ENCODE measurements around the gene CGB1.

CGB1 gene

GRCh38 chr19:48997972-48998371, 38.7 kb downstream of the CGB1 start:
- peak in 2 of 3 donors; percentile 55 to 63 for DNase-seq
- no peak overlapping the region for H3K4me3 ChIP-seq (ENCODE audit: control insufficient read depth in 1 of 7, extremely low read depth in 1 of 7, insufficient read depth in 4 of 7, low read depth in 2 of 7, low read length in 6 of 7)
- 83% methylated on average over 3 of the region's 5 CpGs for WGBS (ENCODE audit: insufficient coverage)
- ChIA-PET POLR2A (no interaction called here), CTCF (interaction anchor here (0.7 to 1.5 kb wide), 5 partner anchors 12 to 76 kb away, joined by 3 to 6 read pairs (median 4); partner anchors contain the start of gene LHB)
- no peaks in the 10 kb centered on the region for H3K27me3 ChIP-seq (replicated peaks in 2 of 5; ENCODE audit: control insufficient read depth in 4 of 5, insufficient read depth in 5 of 5, low read length in 4 of 5)
- peaks cover 0 to 23% (median 13%) of the 10 kb centered on the region in 4 experiments for H3K36me3 ChIP-seq (ENCODE audit: control insufficient read depth in 4 of 4, insufficient read depth in 4 of 4, low read length in 3 of 4)
- no peaks in the 10 kb centered on the region for H3K9me3 ChIP-seq (ENCODE audit: control extremely low read depth in 1 of 5, control insufficient read depth in 4 of 5, insufficient read depth in 2 of 5, low read depth in 1 of 5, low read length in 4 of 5)
- H3K27ac ChIP-seq (ENCODE audit: insufficient read depth in 1 of 2, low read depth in 1 of 2, low read length in 2 of 2, poor library complexity in 1 of 2, severe bottlenecking in 2 of 2) = peak overlapping the region in 1 of 2 experiments; percentile 47
- H3K4me1 ChIP-seq (ENCODE audit: control extremely low read depth in 1 of 4, control insufficient read depth in 4 of 4, insufficient read depth in 4 of 4, low read length in 3 of 4) = peaks cover 4 to 16% (median 13%) of the 10 kb centered on the region in 4 experiments

DNA sequence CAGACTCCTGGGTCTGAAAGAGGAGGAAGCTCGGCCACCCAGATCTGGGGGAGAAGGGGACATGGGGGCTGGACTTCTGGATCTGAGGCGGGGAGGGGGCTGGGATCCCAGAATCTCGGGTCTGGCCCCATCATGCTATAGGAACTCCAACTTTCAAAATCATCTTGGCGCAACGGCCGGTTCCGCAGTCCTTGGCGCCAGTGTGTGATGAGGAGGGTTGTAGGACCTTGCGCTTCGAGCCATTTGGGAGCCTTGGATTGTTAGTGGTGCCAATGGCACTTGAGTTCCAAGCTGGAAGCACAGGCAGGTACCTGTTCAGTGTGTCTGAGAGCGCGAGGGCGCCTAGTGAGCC, 42.7 kb downstream of the CGB1 start:
- no peaks in the 10 kb centered on the region for H3K27me3 ChIP-seq (replicated peaks in 2 of 5; ENCODE audit: control insufficient read depth in 4 of 5, insufficient read depth in 5 of 5, low read length in 4 of 5)
- 2% methylated on average over 11 of the region's 13 CpGs for WGBS (ENCODE audit: insufficient coverage)
- H3K36me3 ChIP-seq (ENCODE audit: control insufficient read depth in 4 of 4, insufficient read depth in 4 of 4, low read length in 3 of 4) = peaks cover 0 to 14% (median 6%) of the 10 kb centered on the region in 4 experiments
- H3K9me3 ChIP-seq (ENCODE audit: control extremely low read depth in 1 of 5, control insufficient read depth in 4 of 5, insufficient read depth in 2 of 5, low read depth in 1 of 5, low read length in 4 of 5) = no peaks in the 10 kb centered on the region
- H3K4me1 ChIP-seq (ENCODE audit: control extremely low read depth in 1 of 4, control insufficient read depth in 4 of 4, insufficient read depth in 4 of 4, low read length in 3 of 4) = peaks cover 4 to 29% (median 29%) of the 10 kb centered on the region in 4 experiments
- ChIA-PET CTCF (interaction anchor here (1.1 to 2.5 kb wide), 9 partner anchors 9 to 202 kb away, joined by 3 to 21 read pairs (median 4); no protein-coding TSS in a partner anchor), POLR2A (interaction anchor here (0.6 kb wide), 1 partner anchor 215 kb away, joined by 8 read pairs; no protein-coding TSS in a partner anchor)
- DNase-seq = no peak
- H3K27ac ChIP-seq (ENCODE audit: insufficient read depth in 1 of 2, low read depth in 1 of 2, low read length in 2 of 2, poor library complexity in 1 of 2, severe bottlenecking in 2 of 2) = peak overlapping the region; percentile 94 to 98
- peak overlapping the region; percentile 61 to 97 (median 92) for H3K4me3 ChIP-seq (ENCODE audit: control insufficient read depth in 1 of 7, extremely low read depth in 1 of 7, insufficient read depth in 4 of 7, low read depth in 2 of 7, low read length in 6 of 7)

- WGBS (ENCODE audit: insufficient coverage) = 0% methylated on average over 50 of the region's 56 CpGs
- ChIA-PET POLR2A (interaction anchor here (0.5 to 1.9 kb wide), 7 partner anchors 17 to 336 kb away, joined by 3 to 11 read pairs (median 3); partner anchors contain the start of gene FTL), CTCF (interaction anchor here (0.6 to 2.5 kb wide), 14 partner anchors 10 to 277 kb away, joined by 3 to 21 read pairs (median 4); no protein-coding TSS in a partner anchor)
- Histone ChIP-seq H3K4me3 (ENCODE audit: control insufficient read depth in 1 of 7, extremely low read depth in 1 of 7, insufficient read depth in 4 of 7, low read depth in 2 of 7, low read length in 6 of 7) (peak within 1 kb of the TSS; percentile 79 to 97 (median 92)), H3K9me3 (ENCODE audit: control extremely low read depth in 1 of 5, control insufficient read depth in 4 of 5, insufficient read depth in 2 of 5, low read depth in 1 of 5, low read length in 4 of 5) (no peaks in the 10 kb centered on the region), H3K27ac (ENCODE audit: insufficient read depth in 1 of 2, low read depth in 1 of 2, low read length in 2 of 2, poor library complexity in 1 of 2, severe bottlenecking in 2 of 2) (peak within 1 kb of the TSS; percentile 94 to 98), H3K36me3 (ENCODE audit: control insufficient read depth in 4 of 4, insufficient read depth in 4 of 4, low read length in 3 of 4) (peaks cover 0 to 18% (median 8%) of the 10 kb centered on the region in 4 experiments), H3K27me3 (replicated peaks in 2 of 5; ENCODE audit: control insufficient read depth in 4 of 5, insufficient read depth in 5 of 5, low read length in 4 of 5) (no peaks in the 10 kb centered on the region), H3K4me1 (ENCODE audit: control extremely low read depth in 1 of 4, control insufficient read depth in 4 of 4, insufficient read depth in 4 of 4, low read length in 3 of 4) (peaks cover 4 to 29% (median 29%) of the 10 kb centered on the region in 4 experiments)
- peak; percentile 99 to 100 (median 100) for DNase-seq
These were observed 43.3 kb downstream of the CGB1 start, which contains the start of the genes GYS1 and RUVBL2 for GRCh38 chr19:48993175-48994034. TSS of gene GYS1 (minus strand) at chr19:48993309. CDS start at chr19:48993112, 197 bp downstream. TSS of gene RUVBL2 (plus strand) at chr19:48993887. CDS start at chr19:48993912, 25 bp downstream.

- Histone ChIP-seq H3K27me3 (replicated peaks in 2 of 5; ENCODE audit: control insufficient read depth in 4 of 5, insufficient read depth in 5 of 5, low read length in 4 of 5) (no peaks in the 10 kb centered on the region), H3K9me3 (ENCODE audit: control extremely low read depth in 1 of 5, control insufficient read depth in 4 of 5, insufficient read depth in 2 of 5, low read depth in 1 of 5, low read length in 4 of 5) (no peaks in the 10 kb centered on the region), H3K36me3 (ENCODE audit: control insufficient read depth in 4 of 4, insufficient read depth in 4 of 4, low read length in 3 of 4) (peaks cover 3 to 23% (median 10%) of the 10 kb centered on the region in 4 experiments), H3K4me3 (ENCODE audit: control insufficient read depth in 1 of 7, extremely low read depth in 1 of 7, insufficient read depth in 4 of 7, low read depth in 2 of 7, low read length in 6 of 7) (peak overlapping the region; percentile 72 to 97 (median 89)), H3K4me1 (ENCODE audit: control extremely low read depth in 1 of 4, control insufficient read depth in 4 of 4, insufficient read depth in 4 of 4, low read length in 3 of 4) (peaks cover 4 to 29% (median 28%) of the 10 kb centered on the region in 4 experiments), H3K27ac (ENCODE audit: insufficient read depth in 1 of 2, low read depth in 1 of 2, low read length in 2 of 2, poor library complexity in 1 of 2, severe bottlenecking in 2 of 2) (peak overlapping the region; percentile 84 to 98)
- POLR2A ChIA-PET = interaction anchor here (0.5 to 1.9 kb wide), 6 partner anchors 16 to 335 kb away, joined by 3 to 11 read pairs (median 3); partner anchors contain the start of gene FTL
- DNase-seq = no peak
- WGBS (ENCODE audit: insufficient coverage) = 0% methylated on average over 20 of the region's 20 CpGs
- CTCF ChIA-PET = interaction anchor here (0.6 to 2.5 kb wide), 14 partner anchors 9 to 276 kb away, joined by 3 to 21 read pairs (median 4); no protein-coding TSS in a partner anchor
These were observed 44.0 kb downstream of the CGB1 start for GRCh38 chr19:48992581-48993174.

GRCh38 chr19:48991873-48992580, 44.7 kb downstream of the CGB1 start:
- DNase-seq = peak in 1 of 3 donors; percentile 17
- peaks cover 4 to 32% (median 27%) of the 10 kb centered on the region in 4 experiments for H3K4me1 ChIP-seq (ENCODE audit: control extremely low read depth in 1 of 4, control insufficient read depth in 4 of 4, insufficient read depth in 4 of 4, low read length in 3 of 4)
- H3K4me3 ChIP-seq (ENCODE audit: control insufficient read depth in 1 of 7, extremely low read depth in 1 of 7, insufficient read depth in 4 of 7, low read depth in 2 of 7, low read length in 6 of 7) = peak overlapping the region; percentile 72 to 97 (median 89)
- ChIA-PET POLR2A (interaction anchor here (0.6 to 1.9 kb wide), 3 partner anchors 16 to 287 kb away, joined by 3 to 11 read pairs (median 4); partner anchors contain the start of gene FTL), CTCF (interaction anchor here (0.6 to 2.5 kb wide), 8 partner anchors 8 to 210 kb away, joined by 3 to 21 read pairs (median 6); no protein-coding TSS in a partner anchor)
- 28% methylated on average over 5 of the region's 8 CpGs for WGBS (ENCODE audit: insufficient coverage)
- H3K36me3 ChIP-seq (ENCODE audit: control insufficient read depth in 4 of 4, insufficient read depth in 4 of 4, low read length in 3 of 4) = peaks cover 3 to 27% (median 12%) of the 10 kb centered on the region in 4 experiments
- H3K27ac ChIP-seq (ENCODE audit: insufficient read depth in 1 of 2, low read depth in 1 of 2, low read length in 2 of 2, poor library complexity in 1 of 2, severe bottlenecking in 2 of 2) = peak overlapping the region; percentile 84 to 98
- H3K9me3 ChIP-seq (ENCODE audit: control extremely low read depth in 1 of 5, control insufficient read depth in 4 of 5, insufficient read depth in 2 of 5, low read depth in 1 of 5, low read length in 4 of 5) = no peaks in the 10 kb centered on the region
- no peaks in the 10 kb centered on the region for H3K27me3 ChIP-seq (replicated peaks in 2 of 5; ENCODE audit: control insufficient read depth in 4 of 5, insufficient read depth in 5 of 5, low read length in 4 of 5)

- ChIA-PET POLR2A (no interaction called here), CTCF (interaction anchor here (1.7 to 2.0 kb wide), 2 partner anchors 8 to 11 kb away, joined by 5 to 7 read pairs; no protein-coding TSS in a partner anchor)
- WGBS (ENCODE audit: insufficient coverage) = 91% methylated on average over 22 of the region's 22 CpGs
- peak overlapping the region in 1 of 2 experiments; percentile 98 for H3K27ac ChIP-seq (ENCODE audit: insufficient read depth in 1 of 2, low read depth in 1 of 2, low read length in 2 of 2, poor library complexity in 1 of 2, severe bottlenecking in 2 of 2)
- H3K4me3 ChIP-seq (ENCODE audit: control insufficient read depth in 1 of 7, extremely low read depth in 1 of 7, insufficient read depth in 4 of 7, low read depth in 2 of 7, low read length in 6 of 7) = peak overlapping the region in 1 of 7 experiments; percentile 97
- peaks cover 4 to 32% (median 27%) of the 10 kb centered on the region in 4 experiments for H3K4me1 ChIP-seq (ENCODE audit: control extremely low read depth in 1 of 4, control insufficient read depth in 4 of 4, insufficient read depth in 4 of 4, low read length in 3 of 4)
- no peaks in the 10 kb centered on the region for H3K27me3 ChIP-seq (replicated peaks in 2 of 5; ENCODE audit: control insufficient read depth in 4 of 5, insufficient read depth in 5 of 5, low read length in 4 of 5)
- no peak for DNase-seq
- no peaks in the 10 kb centered on the region for H3K9me3 ChIP-seq (ENCODE audit: control extremely low read depth in 1 of 5, control insufficient read depth in 4 of 5, insufficient read depth in 2 of 5, low read depth in 1 of 5, low read length in 4 of 5)
- H3K36me3 ChIP-seq (ENCODE audit: control insufficient read depth in 4 of 4, insufficient read depth in 4 of 4, low read length in 3 of 4) = peaks cover 3 to 35% (median 15%) of the 10 kb centered on the region in 4 experiments
These were observed 45.6 kb downstream of the CGB1 start for GRCh38 chr19:48991011-48991609.

Measured in common myeloid progenitor, CD34-positive (primary cell).